NCI-H128 (cell line): Measurements from ENCODE around the gene TNFRSF25.
"Not testable (repeated sequence)": the region's sequence is repeated elsewhere in the genome, so short reads cannot be mapped to it uniquely, and the experiment has no call there.

Experiments used
- DNase-seq: peaks from one replicate; lab custom pipeline; 2025; ENCODE audit not compliant: unreplicated experiment; lab: John Stamatoyannopoulos, UW

TNFRSF25 gene

GRCh38 chr1:6454856-6455751 is 10.9 kb downstream of the TNFRSF25 start:
- no peak for DNase-seq

- not testable (repeated sequence) for DNase-seq
These were observed 11.8 kb downstream of the TNFRSF25 start for GRCh38 chr1:6453895-6454855.

GRCh38 chr1:6450943-6451373 is 15.0 kb downstream of the TNFRSF25 start:
- DNase-seq: no peak

- DNase-seq: not testable (repeated sequence)
These were observed 15.5 kb downstream of the TNFRSF25 start for GRCh38 chr1:6450486-6450885.

- DNase-seq: no peak
These were observed 15.9 kb downstream of the TNFRSF25 start for GRCh38 chr1:6450005-6450450.

GRCh38 chr1:6448749-6449631 is 17.0 kb downstream of the TNFRSF25 start:
- DNase-seq: peak; percentile 28

- DNase-seq: peak; percentile 90
These were observed 17.9 kb downstream of the TNFRSF25 start for GRCh38 chr1:6447818-6448748.

GRCh38 chr1:6447016-6447817 is 18.8 kb downstream of the TNFRSF25 start:
- peak; percentile 64 for DNase-seq

GRCh38 chr1:6446665-6447015 is 19.3 kb downstream of the TNFRSF25 start:
- no peak for DNase-seq

- not testable (repeated sequence) for DNase-seq
These were observed 20.0 kb downstream of the TNFRSF25 start for GRCh38 chr1:6445929-6446328.

- DNase-seq: no peak
These were observed 20.8 kb downstream of the TNFRSF25 start for GRCh38 chr1:6445062-6445763.

- DNase-seq: no peak
These were observed 21.6 kb downstream of the TNFRSF25 start for GRCh38 chr1:6444377-6444776.

- no peak for DNase-seq
These were observed 22.4 kb downstream of the TNFRSF25 start for GRCh38 chr1:6443339-6444115.

GRCh38 chr1:6441586-6441985 is 24.4 kb downstream of the TNFRSF25 start:
- no peak for DNase-seq

- DNase-seq: no peak
These were observed 25.5 kb downstream of the TNFRSF25 start for GRCh38 chr1:6440198-6441126.

GRCh38 chr1:6438047-6438525 is 27.9 kb downstream of the TNFRSF25 start:
- peak; percentile 52 for DNase-seq
